GM10847 (cell line): Measurements from ENCODE around the gene TUBB2B.

Source experiments
- POLR2A ChIP-seq: IDR thresholded peaks from 2 replicates; pipeline ENCODE4 v1.6.1; 2011; ENCODE audit not compliant: insufficient read length; ENCODE audit errors: extremely low read depth

The TUBB2B gene

DNA sequence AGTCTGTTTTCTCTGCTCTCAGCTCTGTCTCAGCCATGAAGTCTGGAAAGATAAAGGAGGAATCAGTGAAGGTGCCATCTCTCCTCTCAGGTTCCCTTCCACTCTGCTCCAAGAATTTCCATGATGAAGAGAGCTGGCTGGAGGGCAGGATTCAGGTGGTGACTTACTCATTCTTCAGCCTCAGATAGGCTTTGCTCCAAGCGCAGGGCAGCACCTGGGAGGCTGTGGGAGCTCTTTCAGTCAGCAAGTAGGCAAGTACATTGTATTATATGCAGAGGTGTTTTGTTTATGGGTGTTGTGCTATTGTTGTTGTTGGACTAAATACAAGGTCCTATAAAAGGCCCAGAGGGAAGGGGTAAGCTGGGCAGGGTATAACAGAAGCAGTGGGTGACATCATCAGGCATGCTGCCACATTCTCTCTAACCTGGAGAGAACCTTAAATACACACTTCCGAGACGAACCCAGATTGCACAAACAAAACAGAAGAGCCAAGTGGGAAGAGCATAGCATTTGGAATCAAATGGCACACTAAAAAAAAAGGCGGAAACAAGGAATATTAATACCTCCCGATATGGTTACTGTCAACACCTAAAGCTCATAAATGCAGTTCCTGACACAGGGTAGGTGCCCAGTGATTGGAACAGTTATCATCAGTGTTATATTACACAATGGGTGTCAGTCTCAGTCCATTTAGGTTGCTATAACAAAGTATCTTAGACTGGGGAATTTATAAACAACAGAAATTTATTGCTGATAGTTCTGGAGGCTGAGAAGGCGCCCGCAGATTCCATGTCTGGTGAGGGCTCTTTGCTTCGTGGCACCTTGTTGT is 16.8 kb upstream of the TUBB2B start:
- TF ChIP-seq POLR2A, result no peak

DNA sequence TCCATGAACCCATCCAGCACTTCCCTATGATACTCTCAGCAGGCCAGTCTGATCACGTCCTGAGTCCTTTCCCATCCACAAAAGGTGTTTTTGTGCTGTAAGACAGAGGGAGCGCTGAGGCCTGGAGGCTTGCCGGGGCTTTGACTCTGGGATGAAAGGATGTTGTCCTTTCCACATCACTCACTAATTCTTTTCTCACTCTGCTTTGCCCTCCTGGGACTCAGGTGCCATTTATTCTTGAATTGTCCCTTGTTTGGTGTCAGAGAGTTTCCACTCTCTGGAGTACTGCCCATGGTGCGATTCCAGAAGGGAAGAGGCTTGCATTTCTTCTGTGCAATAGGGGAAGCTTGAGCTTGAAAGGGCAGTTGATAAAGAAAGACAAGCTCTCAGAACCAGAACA is 15.3 kb upstream of the TUBB2B start:
- no peak for TF ChIP-seq POLR2A

DNA sequence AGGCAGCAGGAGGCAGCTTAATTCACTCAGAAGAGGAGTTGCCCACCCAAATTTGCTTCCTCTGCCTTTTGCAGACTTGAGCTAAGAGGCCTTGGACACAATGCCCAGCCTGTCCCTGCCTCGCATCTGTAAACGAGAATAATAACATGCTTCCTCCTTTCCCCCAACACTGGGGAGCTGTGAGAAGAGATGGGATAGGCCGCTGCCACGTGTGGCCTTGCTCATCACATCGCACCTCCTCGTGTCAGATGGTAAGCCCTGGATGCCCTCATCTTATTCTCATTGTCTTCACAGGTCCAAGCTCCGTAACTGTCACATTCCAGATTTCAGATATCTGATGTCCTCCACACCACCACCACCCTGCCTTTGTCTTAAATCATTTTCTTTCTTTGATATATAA is 13.1 kb upstream of the TUBB2B start:
- no peak for TF ChIP-seq POLR2A

DNA sequence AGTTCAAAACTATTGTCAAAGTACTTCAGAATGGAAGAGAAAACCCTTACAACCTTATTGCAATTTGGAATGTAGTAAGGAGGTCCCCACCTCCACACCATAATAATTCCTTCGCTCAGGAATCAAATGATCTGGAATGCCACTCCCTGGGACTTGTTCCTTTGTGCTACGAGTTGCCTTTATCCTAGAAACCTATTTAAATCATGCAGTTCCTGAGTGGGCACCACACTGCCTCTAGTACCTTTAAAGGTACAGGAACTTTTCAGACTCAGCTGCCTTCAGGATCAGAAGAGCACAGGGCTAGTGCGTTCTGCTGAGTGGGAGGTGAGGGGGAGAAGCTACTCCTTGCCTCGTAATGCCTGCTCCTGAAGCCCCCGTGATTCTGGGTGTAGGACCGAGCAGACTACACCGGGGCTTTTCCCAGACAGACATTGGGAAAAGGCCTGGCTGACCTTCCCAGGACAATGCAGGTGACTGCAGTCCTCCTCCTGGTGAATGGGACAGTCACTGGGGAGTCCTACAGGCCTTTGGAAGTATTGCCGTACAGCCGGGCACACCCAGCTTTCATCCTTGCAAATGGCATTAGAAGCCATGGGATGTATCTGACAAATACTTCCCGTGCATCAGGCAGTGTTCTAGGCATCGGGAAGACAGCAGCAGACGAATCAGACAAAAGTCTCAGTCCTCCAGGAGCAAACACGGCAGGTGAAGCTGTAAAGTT is 11.8 kb upstream of the TUBB2B start:
- no peak for TF ChIP-seq POLR2A

DNA sequence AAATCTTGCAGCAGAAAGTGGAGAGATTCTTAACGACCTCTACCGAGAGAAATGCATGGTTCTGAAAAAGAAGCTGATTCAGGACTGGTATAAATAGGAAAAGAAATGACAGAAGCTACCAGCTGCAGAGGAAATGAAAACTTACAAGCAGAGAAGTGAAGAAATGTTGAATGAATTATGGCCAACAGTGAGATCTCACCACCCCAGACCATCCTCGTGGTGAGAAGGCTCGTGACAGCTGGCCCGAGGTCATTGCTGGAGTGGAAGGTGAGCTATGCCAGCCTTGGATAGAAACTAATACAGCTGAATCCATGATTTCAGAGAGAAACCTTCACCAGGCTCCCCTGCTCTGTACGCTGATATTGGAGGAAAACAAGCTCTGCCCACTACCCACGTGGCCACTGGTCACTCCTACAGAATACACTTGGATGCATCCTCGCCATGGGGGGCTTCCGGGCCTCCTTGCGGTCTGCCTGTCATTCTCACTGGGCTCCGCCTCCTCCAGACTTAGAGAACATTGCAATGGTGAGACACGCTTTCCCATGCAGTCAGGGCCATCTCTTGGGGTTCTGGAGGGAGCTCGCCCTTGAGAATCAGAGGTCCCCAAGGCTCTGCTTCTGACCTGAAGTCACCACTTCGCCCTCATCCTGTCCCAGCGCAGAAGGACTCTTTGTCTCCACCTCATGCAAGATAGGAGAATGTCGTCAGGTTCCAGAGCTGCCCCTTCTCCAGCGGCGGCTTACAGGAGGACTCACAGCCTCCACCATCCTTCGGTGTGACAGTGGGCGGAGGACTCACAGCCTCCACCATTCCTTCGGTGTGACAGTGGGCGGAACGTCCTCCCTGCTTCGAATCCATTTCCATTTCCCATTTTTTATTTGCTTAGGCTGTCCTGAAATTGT is 10.6 kb upstream of the TUBB2B start:
- TF ChIP-seq POLR2A, result no peak

DNA sequence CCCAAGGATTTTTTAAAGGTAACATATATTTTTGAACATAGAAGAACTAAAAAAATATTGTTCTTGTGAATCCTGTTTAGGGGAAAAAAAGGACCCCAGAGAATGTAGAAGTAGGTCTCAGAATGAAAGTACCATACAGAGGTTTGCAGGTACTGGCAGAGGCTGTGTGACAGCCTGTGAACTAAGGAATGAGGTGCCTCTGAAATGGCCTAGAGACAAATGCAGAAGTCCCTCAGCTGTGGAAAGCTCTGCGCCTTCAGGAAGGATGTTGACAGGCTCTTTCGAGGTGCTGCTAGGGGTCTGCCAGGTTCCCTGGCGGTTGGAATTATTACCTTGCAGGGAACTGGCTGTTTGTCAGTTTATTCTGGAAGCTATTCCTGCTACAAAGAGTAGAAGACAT is 8.6 kb upstream of the TUBB2B start:
- TF ChIP-seq POLR2A, result no peak

DNA sequence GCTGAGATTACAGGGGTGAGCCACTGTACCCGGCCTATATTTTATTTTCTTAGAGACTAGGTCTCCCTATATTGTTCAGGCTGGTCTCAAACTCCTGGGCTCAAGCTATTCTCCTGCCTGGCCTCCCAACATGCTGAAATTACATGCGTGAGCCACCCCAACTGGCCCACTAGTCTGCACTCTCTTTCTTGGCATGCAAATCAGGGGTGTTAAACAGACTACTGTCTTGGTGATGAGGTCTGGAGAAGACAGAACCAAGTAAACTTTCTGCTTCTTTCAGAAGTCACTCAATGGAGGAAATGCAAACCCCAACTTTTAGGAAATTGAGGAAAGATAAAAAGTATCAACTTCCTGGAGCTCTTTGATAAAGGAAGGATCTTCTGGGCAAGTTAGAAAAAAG is 8.0 kb upstream of the TUBB2B start:
- no peak for TF ChIP-seq POLR2A

DNA sequence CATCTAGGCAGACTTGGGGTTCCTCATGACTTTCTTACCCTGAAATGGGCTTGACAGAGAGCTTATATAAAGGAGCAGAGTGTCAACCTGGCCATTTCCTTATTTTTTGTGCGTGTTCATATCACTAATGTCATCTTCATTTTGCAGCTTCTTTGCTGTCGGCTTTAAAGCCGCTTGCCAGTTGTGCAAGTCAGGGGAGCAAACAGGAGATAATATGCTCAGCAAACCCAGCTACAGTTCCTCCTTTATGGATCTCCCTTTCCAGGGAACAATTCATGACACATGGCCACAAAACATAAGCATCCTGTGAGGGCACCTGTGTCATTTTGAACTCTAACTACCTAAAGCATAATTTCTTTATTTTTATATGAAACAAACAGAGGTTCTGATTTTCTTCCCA is 6.5 kb upstream of the TUBB2B start:
- no peak for TF ChIP-seq POLR2A

DNA sequence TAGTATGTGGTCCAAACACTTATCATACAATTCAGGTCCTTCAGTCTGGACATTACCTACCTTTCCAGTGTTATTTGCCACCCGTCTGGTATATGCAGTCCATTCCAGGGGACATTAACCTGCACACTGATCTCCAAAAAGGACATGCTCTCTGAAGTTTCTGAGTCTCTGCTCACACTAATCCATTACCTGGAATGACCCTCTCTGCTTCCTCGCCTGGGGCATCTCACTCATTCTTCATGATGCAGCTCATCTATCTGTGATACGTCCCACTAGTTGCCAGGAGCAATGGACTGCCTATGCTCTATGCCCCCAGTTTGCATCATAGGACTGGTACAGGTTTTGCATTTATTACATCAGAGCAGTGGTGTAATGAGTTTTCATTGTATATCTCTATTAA is 5.9 kb upstream of the TUBB2B start:
- TF ChIP-seq POLR2A, result no peak

DNA sequence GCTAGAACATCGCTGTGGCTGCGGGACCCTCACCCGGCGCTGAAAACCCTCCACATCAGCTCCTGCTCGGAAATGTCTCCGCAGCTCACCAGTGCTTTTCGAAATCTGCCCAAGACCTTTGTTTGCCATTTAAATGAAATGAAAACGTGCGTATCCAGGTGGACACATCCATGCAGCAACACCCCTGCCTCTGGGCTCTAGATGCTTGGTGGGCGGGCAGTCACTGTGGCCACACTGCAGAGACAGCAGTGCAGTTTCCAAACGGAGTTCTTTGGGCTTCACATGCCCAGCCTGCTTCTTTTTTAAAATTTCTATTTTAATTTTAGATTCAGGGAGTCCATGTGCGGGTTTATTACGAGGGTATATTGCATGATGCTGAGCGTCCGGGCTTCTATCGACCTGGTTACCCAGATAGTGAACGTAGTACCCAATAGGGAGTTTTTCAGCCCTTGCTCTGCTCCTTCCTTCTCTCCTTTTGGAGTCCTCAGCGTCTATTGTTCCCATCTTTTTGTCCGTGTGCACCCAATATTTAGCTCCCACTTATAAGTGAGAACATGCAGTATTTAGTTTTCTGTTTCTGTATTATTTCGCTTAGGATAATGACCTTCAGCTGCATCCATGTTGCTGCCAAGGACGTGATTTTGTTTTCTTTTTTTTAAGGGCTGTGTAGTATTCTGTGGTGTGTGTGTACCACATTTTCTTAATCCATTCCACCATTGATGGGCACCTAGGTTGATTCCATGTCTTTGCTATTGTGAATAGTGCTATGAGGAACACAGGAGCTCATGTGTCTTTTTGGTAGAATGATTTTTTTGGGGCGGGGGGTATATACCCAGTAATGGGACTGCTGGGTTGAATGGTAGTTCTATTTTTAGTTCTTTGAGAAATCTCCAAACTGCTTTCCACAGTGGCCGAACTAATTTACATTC is 4.8 kb upstream of the TUBB2B start:
- TF ChIP-seq POLR2A, result no peak

DNA sequence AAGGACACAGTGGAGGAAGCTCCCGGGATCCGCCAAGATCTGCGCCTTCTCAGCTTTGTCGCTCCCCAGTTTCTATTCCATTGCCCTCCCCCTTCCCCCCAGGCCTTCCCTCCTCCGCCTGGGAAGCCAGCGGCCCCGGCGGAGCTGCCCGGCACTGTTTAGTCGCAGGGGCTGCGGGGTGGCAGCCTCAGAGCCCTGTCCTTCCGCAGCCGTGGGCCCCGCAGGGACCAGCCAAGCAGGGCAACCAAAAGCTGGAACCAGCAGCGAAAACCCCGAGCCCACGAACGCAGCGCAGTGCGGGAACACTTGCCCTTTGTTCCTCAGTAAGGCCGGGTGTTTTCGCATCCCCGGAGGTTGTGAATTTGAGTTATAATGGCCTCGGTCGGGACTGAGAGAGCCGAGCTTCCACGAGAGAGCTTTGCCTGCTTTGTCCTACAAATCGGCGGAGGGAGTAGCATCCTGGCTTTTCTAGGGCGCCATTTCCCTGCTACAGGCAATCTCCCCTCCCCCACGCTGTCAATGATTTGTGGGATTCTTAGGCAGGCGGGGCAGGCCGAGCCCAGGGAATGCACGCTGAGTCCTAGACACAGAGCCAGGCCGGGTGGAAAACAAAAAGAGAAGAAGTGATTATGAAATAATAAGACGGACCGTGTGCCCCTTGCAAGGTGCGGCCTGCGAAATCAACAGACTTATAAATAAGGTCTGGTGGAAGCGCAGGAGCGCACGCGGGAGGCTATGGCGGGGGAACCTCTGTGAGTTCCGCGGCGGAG is 4.0 kb upstream of the TUBB2B start:
- TF ChIP-seq POLR2A, result no peak

DNA sequence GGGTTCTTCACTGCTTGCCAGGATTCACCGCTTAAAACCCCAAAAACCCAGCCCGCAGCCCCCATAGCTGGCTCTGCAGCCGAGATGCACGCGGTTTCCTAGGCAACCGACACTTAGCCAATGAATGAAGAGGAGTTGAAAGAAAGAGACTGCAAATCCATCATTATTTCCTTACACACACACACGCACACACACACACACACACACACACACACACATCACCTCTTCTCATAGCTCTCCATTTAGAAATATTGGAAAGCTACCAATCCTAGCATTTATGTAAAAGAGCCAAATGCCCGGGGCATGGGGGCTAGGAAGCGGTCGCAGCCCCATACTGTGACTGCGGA is 3.4 kb upstream of the TUBB2B start:
- TF ChIP-seq POLR2A, result no peak

DNA sequence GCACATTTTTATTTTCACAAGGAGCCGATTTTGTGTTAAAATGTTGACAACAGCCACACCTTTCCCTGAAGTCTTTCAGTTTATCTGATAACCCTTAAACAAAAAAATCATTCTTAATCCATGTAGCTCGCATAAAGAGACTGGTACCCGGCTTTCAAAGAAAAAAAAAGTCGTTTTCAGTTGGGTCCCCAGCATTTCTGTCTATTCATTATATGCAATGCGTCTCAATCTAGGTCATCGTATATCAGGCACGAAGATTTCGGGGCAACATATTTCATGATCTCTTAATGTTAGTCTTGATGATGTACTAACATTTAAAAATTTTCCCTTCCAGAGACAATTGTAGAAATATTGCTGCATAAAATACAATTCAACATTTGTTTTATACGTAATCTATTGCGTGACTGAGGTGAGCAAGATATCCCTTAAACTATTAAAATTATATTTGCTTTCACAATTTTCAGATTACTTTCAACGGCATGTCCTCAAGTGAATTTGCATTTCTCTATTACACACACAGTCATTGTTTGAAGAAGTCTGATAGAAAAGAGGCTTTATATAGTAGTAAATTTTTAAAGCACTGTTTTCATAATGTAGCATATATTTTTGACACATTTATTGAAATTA is 2.9 kb upstream of the TUBB2B start:
- no peak for TF ChIP-seq POLR2A
